Ecto neural progenitor cell (in vitro differentiated cells): ENCODE data around the gene RGS12.

Experiments used
- DNase-seq: peaks from one replicate; pipeline ENCODE4 v3.0.0-alpha.2; 2018; ENCODE audit warnings: low spot score

Gene RGS12

DNA sequence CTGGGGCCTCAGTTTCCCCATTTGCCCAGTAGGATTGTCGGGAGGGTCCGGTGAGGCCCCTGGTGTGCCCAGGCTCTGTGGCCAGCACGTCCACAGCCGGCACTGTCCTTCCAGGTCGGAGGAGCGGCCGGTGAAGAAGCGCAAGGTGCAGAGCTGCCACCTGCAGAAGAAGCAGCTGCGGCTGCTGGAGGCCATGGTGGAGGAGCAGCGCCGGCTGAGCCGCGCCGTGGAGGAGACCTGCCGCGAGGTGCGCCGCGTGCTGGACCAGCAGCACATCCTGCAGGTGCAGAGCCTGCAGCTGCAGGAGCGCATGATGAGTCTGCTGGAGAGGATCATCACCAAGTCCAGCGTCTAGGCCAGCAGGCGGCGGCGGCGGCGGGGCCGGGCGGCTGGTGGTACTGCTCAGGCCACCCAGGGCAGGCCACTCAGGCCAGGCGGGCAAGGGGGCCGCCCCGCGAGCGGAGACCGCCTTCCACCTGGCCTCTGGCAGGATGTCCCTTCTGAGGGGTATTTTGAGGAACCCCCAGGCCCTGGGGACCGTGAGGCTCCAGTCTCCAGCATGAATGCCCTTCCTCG lies 37.1 kb upstream of the RGS12 start:
- DNase-seq = no peak

DNA sequence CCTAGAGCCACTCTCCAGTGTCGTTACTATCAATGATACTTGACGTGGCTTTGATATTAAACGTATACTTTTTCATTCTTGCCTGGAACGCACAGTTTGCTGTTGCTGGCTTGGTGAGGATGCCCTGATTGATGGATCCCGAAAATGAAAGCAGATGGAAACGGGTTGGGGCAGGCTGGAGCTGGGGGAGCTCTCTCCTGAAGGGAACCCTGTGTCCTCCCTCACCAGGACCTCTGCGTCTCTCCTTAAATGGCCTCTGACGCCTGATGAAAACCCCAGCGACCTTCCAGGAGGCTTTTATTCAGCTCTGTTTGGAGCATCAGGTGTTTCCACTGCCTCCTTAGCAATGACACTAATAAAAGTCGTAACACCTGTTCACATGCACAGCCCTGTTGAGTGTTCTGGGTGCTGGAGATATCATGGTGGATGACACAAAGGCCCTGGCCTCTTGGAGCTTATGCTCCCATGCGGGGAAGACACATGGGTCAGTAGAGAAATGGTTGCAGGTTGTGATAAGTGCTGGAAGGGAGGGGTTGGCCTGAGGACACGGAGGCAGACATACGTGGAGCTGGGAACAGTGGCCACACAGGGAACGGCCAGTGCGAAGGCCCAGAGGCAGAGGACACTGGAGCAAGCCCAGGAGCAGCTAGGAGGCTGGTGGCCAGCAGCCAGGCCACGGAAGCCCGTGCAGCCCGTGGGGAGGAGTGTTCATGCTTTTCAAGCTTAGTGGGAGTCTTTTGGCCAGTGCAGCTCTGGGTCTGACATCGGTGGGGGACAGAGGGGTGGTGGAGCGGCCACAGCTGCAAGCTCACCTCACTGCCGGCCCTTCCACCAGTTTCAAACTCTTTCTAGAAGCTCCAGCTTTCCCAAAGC lies 36.4 kb upstream of the RGS12 start:
- DNase-seq = peak; percentile 45

DNA sequence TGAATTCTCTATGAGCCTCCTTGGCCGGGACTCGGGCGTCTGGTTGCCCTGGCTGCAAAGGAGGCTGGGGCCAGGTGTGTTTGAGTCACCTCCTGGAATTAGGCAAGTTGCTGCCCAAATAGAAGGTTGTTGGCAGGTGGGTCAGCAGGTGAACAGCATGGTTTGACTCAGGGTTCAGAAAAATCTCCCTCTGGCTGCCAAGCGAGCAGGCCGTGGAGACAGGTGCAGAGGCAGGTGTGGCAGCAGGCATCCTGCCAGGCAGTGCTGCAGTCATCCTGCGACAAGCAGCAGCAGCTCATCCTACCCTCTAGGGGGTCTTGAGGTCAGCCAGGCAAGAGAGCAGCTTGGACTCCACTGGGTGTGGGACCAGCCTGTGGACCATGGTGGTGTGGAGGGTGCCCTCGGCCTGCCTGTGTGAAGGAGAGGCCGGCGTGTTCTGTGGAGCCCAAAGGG lies 35.7 kb upstream of the RGS12 start:
- no peak for DNase-seq

DNA sequence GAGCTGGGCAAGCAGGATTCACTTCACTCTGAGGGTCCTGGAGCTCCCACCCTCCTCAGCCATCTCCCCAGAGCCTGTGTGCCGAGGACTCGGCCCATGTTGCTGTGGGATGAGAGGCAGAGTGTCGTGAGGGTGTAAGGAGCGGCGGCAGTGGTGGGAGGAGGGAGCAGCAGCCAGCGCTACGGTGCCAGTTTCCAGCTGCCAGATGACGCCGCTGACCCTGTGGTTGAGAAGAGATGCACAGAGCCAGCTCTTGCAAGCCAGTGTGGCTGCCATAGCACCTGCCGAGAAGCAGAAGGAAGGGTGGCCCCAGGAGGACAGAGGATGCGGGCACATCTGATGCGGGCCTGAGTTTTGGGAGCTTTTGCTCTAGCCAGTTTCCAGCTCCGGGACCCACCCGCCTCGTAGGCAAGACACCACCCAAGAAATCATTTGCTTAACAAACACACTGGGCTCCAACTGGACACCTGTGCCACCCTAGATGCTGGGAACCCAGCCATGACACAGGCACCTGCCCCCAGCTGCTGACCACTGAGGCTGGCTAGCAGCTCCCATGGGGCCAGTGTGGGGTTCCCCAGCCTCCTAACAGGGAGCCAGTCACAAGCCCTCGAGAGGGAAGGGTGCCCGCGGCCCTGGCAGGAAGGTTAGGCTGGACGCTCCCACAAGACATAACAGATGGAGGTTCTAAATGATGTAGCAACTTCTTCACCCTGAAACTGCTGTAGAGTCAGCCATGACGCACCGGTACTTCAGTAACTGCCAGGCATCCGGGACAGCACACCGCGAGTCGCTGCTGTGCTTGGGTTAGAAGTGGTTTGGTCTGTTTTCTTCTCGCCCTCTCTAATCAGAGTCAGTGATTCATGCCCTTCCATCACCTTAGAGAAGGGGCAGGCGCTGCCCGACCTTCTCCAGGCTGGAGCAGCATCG lies 35.0 kb upstream of the RGS12 start:
- no peak for DNase-seq

DNA sequence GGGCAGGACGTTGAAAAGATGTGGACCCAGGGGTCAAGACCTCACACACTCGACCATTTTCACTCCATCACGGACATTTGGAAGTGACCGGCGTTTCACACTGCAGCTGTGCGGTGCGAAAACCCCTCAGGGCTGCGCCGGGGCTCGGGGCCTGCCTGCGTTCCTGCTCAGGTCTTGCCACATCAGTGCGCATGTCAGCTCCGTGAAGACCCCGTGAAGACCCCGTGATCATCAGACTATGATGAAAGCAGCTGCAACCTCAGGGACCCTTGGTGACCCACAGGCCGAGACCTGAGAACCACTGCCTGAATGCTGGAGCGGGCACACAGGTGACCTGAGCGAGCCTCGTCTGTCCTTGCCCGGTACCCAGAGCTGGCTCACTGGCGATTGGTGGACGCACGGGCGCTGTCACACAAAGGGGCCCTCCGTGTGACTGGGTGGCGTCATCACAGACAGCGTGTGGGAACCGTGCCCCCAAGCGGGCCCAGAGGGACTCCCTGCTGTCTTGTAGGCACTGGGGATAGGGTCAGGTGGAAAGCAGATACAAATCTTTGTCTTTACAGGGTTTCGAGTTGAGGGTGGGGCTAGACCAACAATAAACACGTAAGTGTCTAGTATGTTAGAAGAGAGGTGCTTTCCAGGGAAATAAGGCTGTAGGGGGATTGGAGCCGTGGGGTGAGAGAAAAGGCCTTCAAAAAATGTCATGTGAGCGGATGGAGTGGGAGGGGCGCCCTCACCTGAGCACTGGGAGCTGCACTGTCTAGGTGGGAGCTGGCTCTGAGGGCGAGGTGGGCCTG lies 31.2 kb upstream of the RGS12 start:
- DNase-seq = no peak

DNA sequence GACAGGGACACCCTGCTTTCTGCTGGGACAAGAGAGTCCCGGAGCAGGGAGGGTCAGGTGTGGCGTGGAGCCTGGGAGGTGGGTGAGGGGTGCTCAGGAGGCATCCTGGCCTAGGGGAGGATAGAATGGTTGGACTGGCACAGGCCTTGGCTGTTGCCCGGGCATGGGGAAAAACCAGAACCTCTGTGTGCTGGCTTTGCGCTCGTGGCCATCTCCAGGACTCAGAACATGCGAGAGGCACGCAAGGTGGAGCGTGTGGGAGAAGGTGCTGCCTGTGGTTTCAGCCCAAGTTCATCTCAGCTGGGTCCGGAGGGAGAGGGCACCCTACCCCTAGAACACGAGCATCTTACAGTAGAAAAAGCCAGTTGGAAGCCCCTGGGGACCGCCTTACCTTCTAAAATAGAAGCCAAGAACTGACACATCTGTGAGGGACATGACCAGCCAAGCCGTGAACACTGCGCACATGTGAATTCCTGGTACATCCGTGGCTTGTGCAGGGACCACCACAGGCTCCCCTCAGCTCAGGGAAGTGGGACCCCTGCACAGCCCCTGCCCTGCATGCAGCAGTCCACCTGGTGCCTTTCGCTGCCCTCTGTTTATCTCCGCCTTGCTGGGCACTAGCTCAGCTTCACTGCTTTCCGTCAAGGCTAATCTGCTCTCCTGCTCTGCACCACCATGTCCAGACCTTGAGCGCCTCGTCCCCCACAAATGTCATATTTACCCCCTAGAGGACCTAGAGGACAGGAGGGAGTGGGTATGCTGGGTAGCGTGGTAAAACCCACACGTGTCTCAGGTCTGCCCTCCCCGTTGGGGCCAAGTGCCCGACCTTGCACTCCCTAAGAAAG lies 30.4 kb upstream of the RGS12 start:
- no peak for DNase-seq

DNA sequence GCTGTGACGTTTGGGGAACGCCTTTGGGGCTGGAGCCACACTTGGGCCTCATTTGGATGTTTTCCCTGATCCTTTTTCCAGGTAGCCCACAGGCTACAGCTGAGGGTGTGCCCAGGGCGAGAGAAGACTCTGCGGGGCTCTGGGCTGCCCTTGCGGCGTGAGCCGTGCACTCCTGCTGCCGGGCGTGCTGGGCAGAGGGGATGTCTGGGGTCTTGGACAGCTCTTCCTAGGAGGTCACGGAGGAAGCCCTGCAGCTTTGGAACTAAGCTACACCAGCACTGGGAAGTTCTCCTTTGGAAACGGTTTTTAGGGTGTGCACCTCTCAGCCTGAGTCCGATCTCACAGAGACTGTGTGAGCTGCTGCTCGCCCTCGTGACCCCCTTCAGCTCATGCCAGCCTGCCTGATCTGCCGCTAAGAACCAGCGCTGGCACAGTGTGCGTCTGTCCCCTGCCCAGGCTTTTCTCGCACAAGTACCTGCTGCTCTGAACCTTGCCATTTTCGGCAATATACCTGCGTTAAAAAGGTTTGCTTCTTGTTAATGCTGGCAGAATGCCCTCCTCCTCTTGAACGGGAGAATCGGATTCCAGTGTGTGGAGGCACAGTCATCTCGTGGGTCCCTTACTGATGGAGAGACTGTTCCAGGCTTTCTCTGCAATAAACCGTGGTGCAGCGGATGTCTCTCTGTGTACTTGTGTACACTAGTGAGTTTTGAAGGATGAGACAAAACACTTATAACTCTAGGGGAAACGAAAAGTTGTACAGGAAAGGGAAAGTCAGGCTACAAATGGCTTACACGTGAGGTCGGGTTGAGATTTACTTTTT lies 29.6 kb upstream of the RGS12 start:
- no peak for DNase-seq

DNA sequence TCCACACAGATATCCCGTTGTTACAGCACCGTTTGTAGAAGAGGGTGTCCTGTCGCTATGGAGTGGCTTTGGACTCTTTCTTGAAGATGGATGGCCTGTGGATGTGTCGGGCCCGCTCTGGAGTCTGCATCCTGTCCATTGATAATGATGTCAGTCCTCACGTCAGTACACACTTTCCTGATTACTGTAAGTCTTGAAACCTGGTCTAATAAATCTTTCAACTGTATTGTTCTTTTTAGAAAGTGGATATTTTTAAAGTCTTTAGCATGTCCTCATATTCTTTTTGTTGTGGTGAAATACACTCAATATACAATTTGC lies 29.0 kb upstream of the RGS12 start:
- DNase-seq = no peak

DNA sequence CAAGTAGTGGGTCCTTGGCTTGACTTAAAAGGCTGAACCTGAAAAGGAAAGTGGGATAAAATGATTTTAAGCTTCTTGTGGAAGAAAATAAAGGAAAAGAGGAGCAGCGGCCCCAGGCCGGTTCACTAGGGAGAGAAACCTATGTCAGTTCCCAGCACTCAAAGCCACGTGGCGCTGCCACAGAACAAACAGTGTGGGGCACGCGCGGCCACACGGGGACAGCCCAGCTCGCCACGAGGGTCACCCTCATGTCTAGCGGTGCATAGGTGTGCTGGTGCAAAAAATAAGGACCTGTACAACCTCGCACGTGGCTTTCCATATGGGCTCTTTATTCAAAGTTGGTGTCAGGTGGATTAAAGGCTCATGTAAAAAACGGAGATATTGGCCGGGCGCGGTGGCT lies 26.7 kb upstream of the RGS12 start:
- no peak for DNase-seq

DNA sequence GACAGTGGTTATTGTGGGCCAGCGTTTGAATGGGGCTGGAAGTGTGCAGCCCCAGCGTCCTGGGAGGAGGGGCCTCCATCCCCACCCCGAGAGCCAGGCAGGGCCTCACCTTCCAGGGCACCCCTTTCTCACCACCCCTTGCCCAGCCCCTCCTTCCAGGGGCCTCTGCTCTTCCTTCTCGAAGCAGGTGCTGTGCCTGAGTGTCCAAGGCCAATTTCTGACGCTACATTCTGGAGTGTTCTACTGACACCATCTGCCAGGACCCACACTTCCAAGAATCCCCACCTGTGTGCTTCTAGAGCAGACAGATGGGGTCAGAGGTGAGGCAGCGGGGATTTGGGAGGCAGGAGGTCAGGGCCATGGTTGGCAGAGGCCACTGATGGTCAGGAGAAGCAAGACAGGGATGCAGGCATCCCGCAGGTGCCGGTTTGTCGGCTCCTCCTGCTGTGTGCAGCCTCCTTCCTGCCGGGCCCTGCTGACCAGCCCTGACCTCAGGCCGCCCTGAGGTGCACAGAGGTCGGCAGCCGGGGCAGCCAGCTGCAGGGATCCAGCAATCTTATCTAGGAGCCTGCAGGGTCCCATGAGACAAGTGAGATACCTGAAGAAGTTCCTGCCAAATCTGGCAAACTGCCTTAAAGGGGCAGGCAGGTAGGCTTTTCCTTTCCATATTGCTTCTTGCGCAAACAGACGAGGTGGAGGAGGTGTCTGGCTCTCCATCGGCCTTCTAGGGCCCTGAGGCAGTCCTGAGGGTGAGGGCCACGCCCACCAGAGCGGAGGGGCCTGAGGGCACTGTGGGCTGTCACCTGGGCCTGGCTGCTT lies 25.0 kb upstream of the RGS12 start:
- peak; percentile 55 for DNase-seq

DNA sequence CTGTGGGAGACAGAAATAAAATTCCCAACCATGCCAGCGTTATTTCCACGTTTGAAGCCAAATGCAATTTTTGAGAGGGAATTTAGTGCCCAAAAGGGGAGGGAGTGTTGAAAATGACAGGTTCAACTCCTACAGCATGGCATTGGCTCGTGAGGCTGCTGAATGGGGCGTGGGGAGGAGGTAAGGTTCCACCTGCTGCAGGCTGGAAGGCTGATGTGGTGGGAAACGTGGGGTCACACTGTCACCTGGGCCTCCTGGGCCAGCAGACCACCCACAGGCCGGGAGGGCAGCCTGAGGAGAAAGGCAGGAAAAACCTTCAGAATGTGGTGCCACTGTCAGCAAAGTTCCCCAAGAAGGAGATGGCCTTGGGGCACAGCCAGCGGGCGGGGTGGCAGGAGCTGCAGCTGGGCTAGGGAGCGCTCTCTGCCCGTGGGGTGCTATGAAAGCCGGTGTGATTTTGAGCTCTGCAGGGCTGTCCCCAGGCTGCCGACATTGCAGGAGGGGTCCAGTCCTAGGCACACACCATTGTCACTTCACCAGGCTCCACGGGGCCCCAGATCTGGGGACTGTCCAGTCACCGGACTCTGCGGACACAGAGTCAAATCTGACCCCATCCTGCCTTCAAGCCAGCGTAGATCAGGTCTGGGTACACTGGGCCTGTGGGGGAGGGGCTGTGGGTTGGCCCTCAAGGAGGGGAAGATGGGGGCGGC lies 24.3 kb upstream of the RGS12 start:
- DNase-seq = no peak

DNA sequence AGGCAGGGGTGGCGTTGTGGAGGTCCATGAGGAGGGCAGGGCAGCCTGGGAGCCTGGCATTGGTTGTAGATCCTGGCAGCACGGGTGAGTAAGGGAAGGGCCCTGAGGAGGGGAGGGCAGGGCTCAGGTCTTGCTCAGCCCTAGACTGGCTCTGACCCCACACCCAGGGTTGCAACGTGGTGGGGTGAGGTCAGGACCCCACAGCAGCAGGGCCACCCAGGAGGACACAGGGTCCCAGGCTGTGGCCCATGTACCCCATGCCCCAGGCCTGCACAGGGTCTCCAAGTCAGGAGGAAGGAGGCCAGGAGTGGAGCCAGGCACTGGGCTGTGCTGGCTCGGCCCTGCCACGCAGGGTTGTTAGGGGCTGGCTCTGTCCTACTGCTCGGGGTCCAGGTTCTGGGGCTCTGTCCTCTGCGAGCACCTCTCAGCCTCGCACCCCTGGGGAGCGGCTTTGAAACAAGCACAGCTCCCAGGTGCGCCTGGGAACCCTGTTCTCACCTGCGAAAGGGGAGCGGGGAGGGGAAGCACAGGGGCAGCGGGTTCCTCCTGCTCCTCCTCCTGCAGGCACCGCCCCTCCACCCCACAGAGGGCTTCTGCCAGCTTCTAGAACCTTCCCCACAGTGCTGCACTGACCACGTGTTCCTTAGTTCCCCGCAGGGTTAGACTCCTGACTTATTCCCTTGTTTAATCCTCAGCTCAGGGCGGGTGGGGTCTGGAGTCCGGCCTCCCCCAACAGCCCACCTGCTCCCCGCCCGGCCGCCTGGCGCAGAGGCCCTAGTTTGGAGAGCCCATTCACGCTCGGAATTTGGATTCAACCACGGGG lies 23.5 kb upstream of the RGS12 start:
- DNase-seq = no peak

DNA sequence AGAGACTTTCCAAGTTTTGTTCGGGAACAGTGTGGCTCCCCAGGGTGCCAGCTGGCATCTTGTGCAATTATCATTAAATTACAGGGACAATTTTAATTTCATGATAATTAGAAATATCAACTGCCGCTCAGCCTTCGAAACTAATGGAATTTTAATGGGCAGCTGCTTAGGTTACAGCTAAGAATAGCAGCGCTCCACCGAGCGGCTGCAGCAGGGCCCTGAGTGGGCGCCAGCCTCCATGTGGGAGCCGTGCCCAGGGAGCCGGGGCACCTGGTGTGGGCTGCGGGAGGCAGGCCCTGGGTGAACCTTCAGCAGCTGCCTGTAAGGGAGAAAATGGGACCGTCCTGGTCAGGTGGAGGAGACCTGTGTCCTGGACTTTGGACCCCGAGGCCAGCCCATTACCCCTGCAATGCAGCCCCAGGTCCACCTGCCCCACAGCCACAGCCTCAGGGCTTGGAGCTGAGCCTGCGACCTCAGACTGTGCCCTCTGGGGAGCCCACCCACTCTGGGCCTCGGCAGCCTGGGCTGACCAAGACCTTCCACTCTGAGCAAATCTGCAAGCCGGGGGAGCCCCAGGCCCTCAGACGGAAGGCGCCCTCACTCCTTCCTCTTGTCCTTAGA lies 22.7 kb upstream of the RGS12 start:
- peak; percentile 47 for DNase-seq

DNA sequence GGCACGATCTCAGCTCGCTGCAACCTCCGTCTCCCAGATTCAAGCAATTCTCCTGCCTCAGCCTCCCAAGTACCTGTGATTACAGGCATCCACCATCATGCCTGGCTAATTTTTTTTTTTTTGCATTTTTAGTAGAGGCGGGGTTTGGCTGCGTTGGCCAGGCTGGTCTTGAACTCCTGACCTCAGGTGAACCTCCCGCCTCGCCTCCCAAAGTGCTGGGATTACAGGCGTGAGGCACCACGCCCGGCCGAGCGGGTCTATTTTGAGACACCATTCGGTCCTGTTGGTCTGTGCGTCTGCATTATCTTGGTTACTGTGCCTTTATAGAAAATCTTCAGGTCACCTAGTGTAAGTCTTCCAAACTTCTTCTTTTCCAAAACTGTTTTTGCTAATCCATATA lies 21.7 kb upstream of the RGS12 start:
- DNase-seq = no peak

DNA sequence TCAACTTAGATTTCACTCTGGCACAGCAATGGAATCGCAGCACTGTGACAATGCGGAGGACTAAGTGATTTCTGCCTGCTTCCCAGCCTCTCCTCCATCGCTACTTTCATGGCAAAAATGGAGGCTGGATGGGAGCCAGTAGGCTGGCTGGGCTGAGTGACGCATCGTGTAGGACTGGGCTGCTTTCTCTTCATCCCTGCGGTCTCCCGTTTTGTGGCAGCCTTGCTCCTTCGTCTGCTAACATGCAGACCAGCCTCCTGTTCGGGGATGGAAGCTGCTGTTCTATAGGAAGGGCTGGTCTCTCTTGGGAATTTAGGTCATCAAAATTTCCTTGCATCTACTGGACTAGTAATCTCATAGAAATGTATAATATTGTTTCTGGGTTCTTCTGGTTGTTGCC lies 15.8 kb upstream of the RGS12 start:
- no peak for DNase-seq

DNA sequence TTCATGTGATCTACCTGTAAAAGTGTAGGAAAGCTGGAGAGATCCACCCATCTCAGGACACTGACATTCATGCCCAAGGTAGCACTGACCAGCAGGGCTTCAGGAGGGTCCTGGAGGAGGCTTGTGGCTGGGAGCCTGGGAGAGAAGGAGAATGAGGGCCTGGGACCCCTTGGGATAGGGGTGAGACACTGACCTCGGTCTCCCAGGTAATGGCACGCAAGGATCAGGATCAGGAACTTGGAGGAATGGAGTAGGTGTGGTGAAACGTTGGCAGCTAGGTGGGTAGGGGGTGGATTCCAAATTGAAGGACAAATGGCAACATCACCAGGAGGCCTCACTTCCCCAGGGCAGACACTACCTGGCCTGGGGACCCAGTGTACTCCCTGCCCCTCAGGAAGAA lies 12.4 kb upstream of the RGS12 start:
- DNase-seq = no peak

DNA sequence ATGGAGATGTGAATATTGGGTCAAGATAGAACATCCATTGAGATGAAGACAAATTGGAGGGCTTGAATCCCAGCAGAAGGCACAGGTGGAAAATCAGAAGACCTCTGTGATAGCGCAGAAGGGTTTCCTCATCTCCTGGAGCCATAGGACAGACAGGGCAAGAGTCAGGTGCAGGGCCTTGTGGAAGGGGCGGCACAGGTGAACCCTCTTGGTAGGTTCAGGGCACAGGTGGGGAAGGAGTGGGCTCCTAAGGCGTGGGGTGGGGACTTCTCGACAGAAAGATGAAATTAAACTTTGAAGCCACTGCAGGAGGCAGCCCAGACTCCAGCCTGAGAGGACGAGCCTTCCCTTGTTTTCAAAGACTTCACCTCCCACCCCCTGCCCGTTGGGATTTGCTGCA lies 9.3 kb upstream of the RGS12 start:
- no peak for DNase-seq
